ENCODE results near the gene HEATR5B.
"Not testable (repeated sequence)": the region's sequence is repeated elsewhere in the genome, so short reads cannot be mapped to it uniquely, and the experiment has no call there.

HEATR5B gene

GRCh38 chr2:36936526-36936925, 147.6 kb downstream of the HEATR5B start:
- not testable (repeated sequence) for DNase-seq (ENCODE audit: low spot score)

- DNase-seq (ENCODE audit: low spot score): not testable (repeated sequence)
Observed at GRCh38 chr2:36931688-36932087, 152.5 kb downstream of the HEATR5B start.

Measured in Ammon's horn (tissue), 1 donor.